ENCODE results near the gene BCKDK. TPM values are rescaled to one million over a fixed set of nuclear protein-coding genes. Genes with fewer than 3 reads are reported as not detected.

BCKDK gene
- total and polyA plus RNA-seq, 2 of the 13 experiments (the other 11 are each of a cell fraction or from before 2014, with no cell fraction given), result 24.9 to 42.6 TPM

DNA sequence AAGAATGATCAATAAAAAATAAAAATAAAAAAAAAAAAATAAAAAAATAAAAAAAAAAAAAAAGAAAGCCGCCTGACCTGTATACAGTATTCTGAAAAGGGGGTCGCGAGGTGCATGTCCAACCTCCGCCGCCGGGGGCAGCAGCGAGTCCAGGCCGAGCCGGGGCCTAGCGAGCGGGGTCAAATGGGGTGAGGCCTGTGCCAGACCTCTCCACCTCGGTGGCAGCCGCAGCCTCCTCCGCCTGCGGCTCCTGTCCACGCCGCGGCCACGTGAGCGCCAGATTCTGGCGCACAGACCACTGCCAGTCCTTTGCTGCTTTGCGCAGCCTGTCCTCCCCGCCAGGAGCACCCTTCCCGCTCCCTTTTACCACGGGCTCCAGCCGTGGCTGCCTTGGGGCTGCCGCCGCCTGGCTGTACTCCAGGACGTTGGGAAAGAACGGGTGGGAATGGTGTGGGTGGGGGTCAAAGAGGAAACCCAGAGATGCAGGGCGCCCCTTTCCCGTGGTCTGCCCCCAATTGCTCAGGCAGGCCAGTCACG, 2.4 kb upstream of the BCKDK start (continued):
- TF ChIP-seq TBL1XR1 (IDR thresholded peaks at IDR 0.05; ENCODE audit: borderline replicate concordance, low read length, partially characterized antibody), result peak; percentile 83
- TF ChIP-seq MTA3 (CRISPR knock-in tag; IDR thresholded peaks at IDR 0.05), result no peak
- TF ChIP-seq, protein P1, sequence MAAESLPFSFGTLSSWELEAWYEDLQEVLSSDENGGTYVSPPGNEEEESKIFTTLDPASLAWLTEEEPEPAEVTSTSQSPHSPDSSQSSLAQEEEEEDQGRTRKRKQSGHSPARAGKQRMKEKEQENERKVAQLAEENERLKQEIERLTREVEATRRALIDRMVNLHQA (CRISPR knock-in tag; IDR thresholded peaks at IDR 0.05), result no peak
- no peak; the same call in 1 of the 2 replicates for TF ChIP-seq XBP1 (CRISPR knock-in tag; IDR thresholded peaks at IDR 0.05)
- no peak for TF ChIP-seq MAFG (CRISPR knock-in tag; IDR thresholded peaks at IDR 0.05)
- no peak for TF ChIP-seq ZNF577 (CRISPR knock-in tag; IDR thresholded peaks at IDR 0.05; ENCODE audit: borderline replicate concordance, low read depth)
- TF ChIP-seq DNMT1 (CRISPR knock-in tag; IDR thresholded peaks at IDR 0.05), result peak; percentile 95; the same call in 1 of the 2 replicates
- TF ChIP-seq MXI1 (IDR thresholded peaks at IDR 0.05; ENCODE audit: borderline replicate concordance, low read depth, low read length), result peak; percentile 93
- peak; percentile 93 for TF ChIP-seq ARID2 (CRISPR knock-in tag; IDR thresholded peaks at IDR 0.05; ENCODE audit: borderline replicate concordance)
- peak; percentile 87 for TF ChIP-seq ZBTB7B (CRISPR knock-in tag; IDR thresholded peaks at IDR 0.05)
- no peak for TF ChIP-seq TCF7L2 (IDR thresholded peaks at IDR 0.05; ENCODE audit: low read depth, low read length)
- TF ChIP-seq, protein P2, sequence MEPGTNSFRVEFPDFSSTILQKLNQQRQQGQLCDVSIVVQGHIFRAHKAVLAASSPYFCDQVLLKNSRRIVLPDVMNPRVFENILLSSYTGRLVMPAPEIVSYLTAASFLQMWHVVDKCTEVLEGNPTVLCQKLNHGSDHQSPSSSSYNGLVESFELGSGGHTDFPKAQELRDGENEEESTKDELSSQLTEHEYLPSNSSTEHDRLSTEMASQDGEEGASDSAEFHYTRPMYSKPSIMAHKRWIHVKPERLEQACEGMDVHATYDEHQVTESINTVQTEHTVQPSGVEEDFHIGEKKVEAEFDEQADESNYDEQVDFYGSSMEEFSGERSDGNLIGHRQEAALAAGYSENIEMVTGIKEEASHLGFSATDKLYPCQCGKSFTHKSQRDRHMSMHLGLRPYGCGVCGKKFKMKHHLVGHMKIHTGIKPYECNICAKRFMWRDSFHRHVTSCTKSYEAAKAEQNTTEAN (CRISPR knock-in tag; conservative IDR thresholded peaks at IDR 0.05), result peak; percentile 92
- TF ChIP-seq RFX1 (IDR thresholded peaks at IDR 0.05), result no peak
- TF ChIP-seq, protein P3, sequence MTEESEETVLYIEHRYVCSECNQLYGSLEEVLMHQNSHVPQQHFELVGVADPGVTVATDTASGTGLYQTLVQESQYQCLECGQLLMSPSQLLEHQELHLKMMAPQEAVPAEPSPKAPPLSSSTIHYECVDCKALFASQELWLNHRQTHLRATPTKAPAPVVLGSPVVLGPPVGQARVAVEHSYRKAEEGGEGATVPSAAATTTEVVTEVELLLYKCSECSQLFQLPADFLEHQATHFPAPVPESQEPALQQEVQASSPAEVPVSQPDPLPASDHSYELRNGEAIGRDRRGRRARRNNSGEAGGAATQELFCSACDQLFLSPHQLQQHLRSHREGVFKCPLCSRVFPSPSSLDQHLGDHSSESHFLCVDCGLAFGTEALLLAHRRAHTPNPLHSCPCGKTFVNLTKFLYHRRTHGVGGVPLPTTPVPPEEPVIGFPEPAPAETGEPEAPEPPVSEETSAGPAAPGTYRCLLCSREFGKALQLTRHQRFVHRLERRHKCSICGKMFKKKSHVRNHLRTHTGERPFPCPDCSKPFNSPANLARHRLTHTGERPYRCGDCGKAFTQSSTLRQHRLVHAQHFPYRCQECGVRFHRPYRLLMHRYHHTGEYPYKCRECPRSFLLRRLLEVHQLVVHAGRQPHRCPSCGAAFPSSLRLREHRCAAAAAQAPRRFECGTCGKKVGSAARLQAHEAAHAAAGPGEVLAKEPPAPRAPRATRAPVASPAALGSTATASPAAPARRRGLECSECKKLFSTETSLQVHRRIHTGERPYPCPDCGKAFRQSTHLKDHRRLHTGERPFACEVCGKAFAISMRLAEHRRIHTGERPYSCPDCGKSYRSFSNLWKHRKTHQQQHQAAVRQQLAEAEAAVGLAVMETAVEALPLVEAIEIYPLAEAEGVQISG (CRISPR knock-in tag; IDR thresholded peaks at IDR 0.05), result peak; percentile 95
- no peak; the same call in 1 of the 2 replicates for TF ChIP-seq SIN3A (IDR thresholded peaks at IDR 0.05; ENCODE audit: borderline replicate concordance, low read depth, low read length)
- TF ChIP-seq, protein P4, sequence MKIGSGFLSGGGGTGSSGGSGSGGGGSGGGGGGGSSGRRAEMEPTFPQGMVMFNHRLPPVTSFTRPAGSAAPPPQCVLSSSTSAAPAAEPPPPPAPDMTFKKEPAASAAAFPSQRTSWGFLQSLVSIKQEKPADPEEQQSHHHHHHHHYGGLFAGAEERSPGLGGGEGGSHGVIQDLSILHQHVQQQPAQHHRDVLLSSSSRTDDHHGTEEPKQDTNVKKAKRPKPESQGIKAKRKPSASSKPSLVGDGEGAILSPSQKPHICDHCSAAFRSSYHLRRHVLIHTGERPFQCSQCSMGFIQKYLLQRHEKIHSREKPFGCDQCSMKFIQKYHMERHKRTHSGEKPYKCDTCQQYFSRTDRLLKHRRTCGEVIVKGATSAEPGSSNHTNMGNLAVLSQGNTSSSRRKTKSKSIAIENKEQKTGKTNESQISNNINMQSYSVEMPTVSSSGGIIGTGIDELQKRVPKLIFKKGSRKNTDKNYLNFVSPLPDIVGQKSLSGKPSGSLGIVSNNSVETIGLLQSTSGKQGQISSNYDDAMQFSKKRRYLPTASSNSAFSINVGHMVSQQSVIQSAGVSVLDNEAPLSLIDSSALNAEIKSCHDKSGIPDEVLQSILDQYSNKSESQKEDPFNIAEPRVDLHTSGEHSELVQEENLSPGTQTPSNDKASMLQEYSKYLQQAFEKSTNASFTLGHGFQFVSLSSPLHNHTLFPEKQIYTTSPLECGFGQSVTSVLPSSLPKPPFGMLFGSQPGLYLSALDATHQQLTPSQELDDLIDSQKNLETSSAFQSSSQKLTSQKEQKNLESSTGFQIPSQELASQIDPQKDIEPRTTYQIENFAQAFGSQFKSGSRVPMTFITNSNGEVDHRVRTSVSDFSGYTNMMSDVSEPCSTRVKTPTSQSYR (CRISPR knock-in tag; IDR thresholded peaks at IDR 0.05; ENCODE audit: borderline replicate concordance), result peak; percentile 64; the same call in 1 of the 2 replicates
- TF ChIP-seq ZNF337 (CRISPR knock-in tag; IDR thresholded peaks at IDR 0.05; ENCODE audit: borderline replicate concordance, low read depth), result no peak
- TF ChIP-seq ZNF772 (CRISPR knock-in tag; IDR thresholded peaks at IDR 0.05), result peak; percentile 99
- TF ChIP-seq, protein P5, sequence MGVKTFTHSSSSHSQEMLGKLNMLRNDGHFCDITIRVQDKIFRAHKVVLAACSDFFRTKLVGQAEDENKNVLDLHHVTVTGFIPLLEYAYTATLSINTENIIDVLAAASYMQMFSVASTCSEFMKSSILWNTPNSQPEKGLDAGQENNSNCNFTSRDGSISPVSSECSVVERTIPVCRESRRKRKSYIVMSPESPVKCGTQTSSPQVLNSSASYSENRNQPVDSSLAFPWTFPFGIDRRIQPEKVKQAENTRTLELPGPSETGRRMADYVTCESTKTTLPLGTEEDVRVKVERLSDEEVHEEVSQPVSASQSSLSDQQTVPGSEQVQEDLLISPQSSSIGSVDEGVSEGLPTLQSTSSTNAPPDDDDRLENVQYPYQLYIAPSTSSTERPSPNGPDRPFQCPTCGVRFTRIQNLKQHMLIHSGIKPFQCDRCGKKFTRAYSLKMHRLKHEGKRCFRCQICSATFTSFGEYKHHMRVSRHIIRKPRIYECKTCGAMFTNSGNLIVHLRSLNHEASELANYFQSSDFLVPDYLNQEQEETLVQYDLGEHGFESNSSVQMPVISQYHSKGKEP (CRISPR knock-in tag; IDR thresholded peaks at IDR 0.05), result peak; percentile 87; the same call in 1 of the 2 replicates
- TF ChIP-seq, protein P6, sequence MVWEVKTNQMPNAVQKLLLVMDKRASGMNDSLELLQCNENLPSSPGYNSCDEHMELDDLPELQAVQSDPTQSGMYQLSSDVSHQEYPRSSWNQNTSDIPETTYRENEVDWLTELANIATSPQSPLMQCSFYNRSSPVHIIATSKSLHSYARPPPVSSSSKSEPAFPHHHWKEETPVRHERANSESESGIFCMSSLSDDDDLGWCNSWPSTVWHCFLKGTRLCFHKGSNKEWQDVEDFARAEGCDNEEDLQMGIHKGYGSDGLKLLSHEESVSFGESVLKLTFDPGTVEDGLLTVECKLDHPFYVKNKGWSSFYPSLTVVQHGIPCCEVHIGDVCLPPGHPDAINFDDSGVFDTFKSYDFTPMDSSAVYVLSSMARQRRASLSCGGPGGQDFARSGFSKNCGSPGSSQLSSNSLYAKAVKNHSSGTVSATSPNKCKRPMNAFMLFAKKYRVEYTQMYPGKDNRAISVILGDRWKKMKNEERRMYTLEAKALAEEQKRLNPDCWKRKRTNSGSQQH (CRISPR knock-in tag; IDR thresholded peaks at IDR 0.05; ENCODE audit: low read depth), result peak; percentile 98
